CD4-positive, alpha-beta T cell (primary cell): ENCODE data around the gene CARD10. TPM values are rescaled to one million over a fixed set of nuclear protein-coding genes. Genes with fewer than 3 reads are reported as not detected.

Experiments used
- ATAC-seq: fragments of 200-7000 bp; cut with Tn5 transposase; one replicate; pipeline ENCODE4 v1.10.0; 2022; ENCODE audit warnings: mild to moderate bottlenecking; ENCODE audit not compliant: poor library complexity
- CTCF ChIA-PET: fragments of 350-600 bp; sonication (Branson Sonifier 250); formaldehyde crosslinking; loops from one replicate; lab custom pipeline; 2021; ENCODE audit warnings: antibody characterized with exemption, inconsistent platforms; lab: Charles Lee
- POLR2A ChIA-PET: fragments of 350-600 bp; sonication (Branson Sonifier 250); formaldehyde crosslinking; loops from one replicate; lab custom pipeline; 2021; ENCODE audit warnings: antibody characterized with exemption, inconsistent platforms; lab: Charles Lee
- DNase-seq, 14 experiments: peaks; one replicate each; pipeline ENCODE4 v3.0.0-alpha.2; 2013 to 2020; ENCODE audit warnings: mixed read lengths in 2 of 14
- H3K27ac ChIP-seq, 2 donors: one replicate each; pipeline versions ENCODE4 v1.5.1 to v1.7.0; 2013; ENCODE audit warnings: low read length in 2 of 2, low read depth in 1 of 2, mild to moderate bottlenecking in 1 of 2
- H3K27me3 ChIP-seq, 2 experiments: 1 replicate in 1 of 2; 2 replicates in 1 of 2; pipeline versions ENCODE4 v1.6.1 to v1.7.0; 2013; ENCODE audit warnings: low read length in 2 of 2, control low read depth in 1 of 2, mild to moderate bottlenecking in 1 of 2, moderate library complexity in 1 of 2; ENCODE audit not compliant: insufficient read depth in 2 of 2, control insufficient read depth in 1 of 2
- H3K36me3 ChIP-seq: one replicate; pipeline ENCODE4 v1.6.1; 2013; ENCODE audit warnings: low read length, control low read depth; ENCODE audit not compliant: insufficient read depth
- H3K4me1 ChIP-seq: one replicate; pipeline ENCODE4 v1.6.1; 2013; ENCODE audit warnings: low read length, control low read depth; ENCODE audit not compliant: insufficient read depth
- H3K4me3 ChIP-seq: one replicate; pipeline ENCODE4 v1.5.1; 2013; ENCODE audit warnings: mild to moderate bottlenecking, low read length, moderate library complexity
- H3K9me3 ChIP-seq, 2 experiments: 1 replicate in 1 of 2; 2 replicates in 1 of 2; pipeline versions ENCODE4 v1.6.1 to v1.7.0; 2013; ENCODE audit warnings: low read length in 2 of 2, mild to moderate bottlenecking in 2 of 2, control low read depth in 1 of 2, moderate library complexity in 1 of 2; ENCODE audit not compliant: control insufficient read depth in 1 of 2, insufficient read depth in 1 of 2
- H3K27ac Mint-ChIP-seq: one replicate; pipeline ENCODE4 v1.8.0; 2020; ENCODE audit warnings: mixed read lengths
- H3K27me3 Mint-ChIP-seq: one replicate; pipeline ENCODE4 v1.8.0; 2021; ENCODE audit warnings: mixed read lengths
- H3K36me3 Mint-ChIP-seq: one replicate; pipeline ENCODE4 v1.8.0; 2021; ENCODE audit warnings: low read depth, mixed read lengths
- H3K4me1 Mint-ChIP-seq: one replicate; pipeline ENCODE4 v1.8.0; 2021; ENCODE audit warnings: low read depth, mixed read lengths
- H3K4me3 Mint-ChIP-seq: one replicate; pipeline ENCODE4 v1.8.0; 2020; ENCODE audit warnings: mild to moderate bottlenecking, mixed read lengths
- H3K9me3 Mint-ChIP-seq: one replicate; pipeline ENCODE4 v1.8.0; 2020; ENCODE audit warnings: mixed read lengths
- CTCF ChIP-seq: fragments of 200-600 bp; IDR thresholded peaks from one replicate; pipeline ENCODE4 v1.8.0; 2022; ENCODE audit warnings: antibody characterized with exemption, mild to moderate bottlenecking
- intact Hi-C, 2 experiments: fragments of 100-400 bp; cut with DNase I in 1 of 2; cut with micrococcal nuclease in 1 of 2; formaldehyde crosslinking; loops; one replicate each; pipeline versions ENCODE4 v1.15.1 to v1.9.0; 2023 to 2025; cut with DNase I, micrococcal nuclease
- total RNA-seq, 174 experiments: library from RNA in 2 of 174; stranded (reverse) in 2 of 174; gene quantifications; one replicate each; pipeline ENCODE4 v1.2.3 and lab custom pipeline; 2021 to 2026

The CARD10 gene
- total RNA-seq, 2 experiments from 2014 or later, result 0.20 to 0.63 TPM

- Histone ChIP-seq H3K9me3 (no peaks in the 10 kb centered on the region), H3K36me3 (no peaks in the 10 kb centered on the region), H3K4me3 (no peak overlapping the region), H3K27ac (no peak overlapping the region), H3K27me3 (no peaks in the 10 kb centered on the region), H3K4me1 (no peaks in the 10 kb centered on the region)
- Mint-ChIP-seq H3K4me1 (no peaks in the 10 kb centered on the region), H3K27ac (no peak overlapping the region), H3K9me3 (no peaks in the 10 kb centered on the region), H3K4me3 (no peak overlapping the region), H3K36me3 (no peaks in the 10 kb centered on the region), H3K27me3 (no peaks in the 10 kb centered on the region)
- intact Hi-C loops, result no loop called here
- DNase-seq (no peak), ATAC-seq (no peak)
- ChIA-PET CTCF (no interaction called here), POLR2A (no interaction called here)
- TF ChIP-seq CTCF, result no peak
Observed at GRCh38 chr22:37509059-37509860, 10.0 kb downstream of the CARD10 start.

- intact Hi-C loops, result no loop called here
- no peak overlapping the region for H3K27ac Mint-ChIP-seq
- no peaks in the 10 kb centered on the region for H3K36me3 Mint-ChIP-seq
- TF ChIP-seq CTCF, result no peak
- H3K27ac ChIP-seq, result no peak overlapping the region
- no peaks in the 10 kb centered on the region for H3K9me3 ChIP-seq
- H3K27me3 Mint-ChIP-seq, result no peaks in the 10 kb centered on the region
- no peak overlapping the region for H3K4me3 Mint-ChIP-seq
- DNase-seq, result no peak
- H3K4me3 ChIP-seq, result no peak overlapping the region
- no peak for ATAC-seq
- ChIA-PET POLR2A (no interaction called here), CTCF (no interaction called here)
- no peaks in the 10 kb centered on the region for H3K4me1 Mint-ChIP-seq
- H3K9me3 Mint-ChIP-seq, result no peaks in the 10 kb centered on the region
- no peaks in the 10 kb centered on the region for H3K4me1 ChIP-seq
- no peaks in the 10 kb centered on the region for H3K27me3 ChIP-seq
- H3K36me3 ChIP-seq, result no peaks in the 10 kb centered on the region
Observed at GRCh38 chr22:37508431-37508992, 10.7 kb downstream of the CARD10 start.

GRCh38 chr22:37507731-37508130, 11.5 kb downstream of the CARD10 start:
- Histone ChIP-seq H3K4me3 (no peak overlapping the region), H3K27me3 (no peaks in the 10 kb centered on the region), H3K4me1 (no peaks in the 10 kb centered on the region), H3K36me3 (no peaks in the 10 kb centered on the region), H3K9me3 (no peaks in the 10 kb centered on the region), H3K27ac (no peak overlapping the region)
- intact Hi-C loops, result no loop called here
- Mint-ChIP-seq H3K27ac (no peak overlapping the region), H3K36me3 (no peaks in the 10 kb centered on the region), H3K27me3 (no peaks in the 10 kb centered on the region), H3K4me3 (no peak overlapping the region), H3K9me3 (no peaks in the 10 kb centered on the region), H3K4me1 (no peaks in the 10 kb centered on the region)
- ChIA-PET CTCF (no interaction called here), POLR2A (no interaction called here)
- TF ChIP-seq CTCF, result no peak
- ATAC-seq (no peak), DNase-seq (no peak)
